Measurements from ENCODE around the gene HOMER2. TPM values are rescaled to one million over a fixed set of nuclear protein-coding genes. Genes with fewer than 3 reads are reported as not detected.
A peak's percentile ranks its signal among the peaks of the same experiment; 100 is the strongest.

HOMER2 gene
- total and polyA plus RNA-seq, 9 of the 15 experiments (the other 6 are each of a cell fraction or from before 2014, with no cell fraction given): 0.13 to 0.47 (median 0.29) TPM; not detected in 1

DNA sequence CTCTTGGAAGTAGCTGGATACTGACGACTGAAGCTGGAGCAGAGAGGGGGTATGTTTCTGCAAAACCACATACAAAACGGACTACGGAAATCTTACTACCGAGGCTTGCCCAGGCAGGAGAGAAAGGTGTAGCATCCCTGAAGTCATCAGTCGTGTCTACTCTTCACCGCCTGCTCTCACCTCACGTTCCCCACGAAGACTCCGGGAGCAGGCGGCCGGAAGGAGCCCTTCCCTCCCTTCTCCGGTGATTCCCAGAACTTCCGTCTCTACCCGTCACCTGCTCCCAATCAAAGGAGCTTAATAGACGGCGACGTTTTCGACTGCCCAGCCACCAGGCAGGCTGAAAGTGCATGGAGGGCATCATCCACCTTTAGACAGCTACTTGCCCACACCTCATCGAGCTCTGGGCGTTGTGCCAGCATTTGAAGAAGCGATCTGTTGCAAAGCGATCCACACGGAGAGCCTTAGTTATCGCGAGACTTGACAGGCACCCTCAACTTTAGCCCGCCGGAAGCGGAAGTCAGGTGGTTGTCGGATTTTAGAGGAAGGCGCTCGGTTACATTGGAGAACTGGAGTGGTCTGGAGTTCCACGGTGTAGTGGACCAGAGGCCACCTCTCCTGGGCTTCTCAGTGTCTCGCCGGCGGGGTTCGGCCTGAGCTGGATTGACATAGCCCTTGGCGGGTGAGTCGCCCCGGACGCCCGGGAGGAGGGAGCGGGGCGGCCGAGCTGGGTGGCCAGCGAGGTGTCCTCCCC is 33.3 kb upstream of the HOMER2 start, which contains the start of gene RAMAC (continued):
- TF ChIP-seq TBP (optimal IDR thresholded peaks at IDR 0.05; ENCODE audit: low read depth, low read length) (no peak), MTA2 (IDR thresholded peaks at IDR 0.05; ENCODE audit: low read depth) (no peak), NFIX (CRISPR knock-in tag; IDR thresholded peaks at IDR 0.05; ENCODE audit: low read depth) (no peak; the same call in 1 of the 2 replicates), PTTG1 (tag; IDR thresholded peaks at IDR 0.05; ENCODE audit: low read depth) (no peak), FOXK2 (conservative IDR thresholded peaks at IDR 0.05 in 1 of 2, IDR thresholded peaks at IDR 0.05 in 1 of 2; ENCODE audit: low read depth in 2 of 2) (peak in 1 of 2 experiments; percentile 26; a peak in 1 of 4 replicates), ELF4 (CRISPR knock-in tag; IDR thresholded peaks at IDR 0.05) (no peak), JUND (IDR thresholded peaks at IDR 0.05; ENCODE audit: borderline replicate concordance, low read depth, low read length) (no peak), JUND (tag; IDR thresholded peaks at IDR 0.05; ENCODE audit: borderline replicate concordance, low read depth, low read length) (no peak; the same call in 1 of the 3 replicates), CEBPG (CRISPR knock-in tag; IDR thresholded peaks at IDR 0.05) (peak; percentile 7; the same call in 1 of the 2 replicates), CEBPG (tag; conservative IDR thresholded peaks at IDR 0.05 in 1 of 2, IDR thresholded peaks at IDR 0.05 in 1 of 2) (no peak), NR2F6 (CRISPR knock-in tag; IDR thresholded peaks at IDR 0.05) (no peak), EP400 (IDR thresholded peaks at IDR 0.05) (peak; percentile 70), PHTF2 (CRISPR knock-in tag; IDR thresholded peaks at IDR 0.05) (no peak), NCOA4 (IDR thresholded peaks at IDR 0.05; ENCODE audit: partially characterized antibody) (no peak), KDM4B (IDR thresholded peaks at IDR 0.05; ENCODE audit: borderline replicate concordance in 2 of 2, low read depth in 1 of 2) (no peak), SRSF7 (optimal IDR thresholded peaks at IDR 0.05; ENCODE audit: low read depth, low read length) (no peak)
- TF ChIP-seq, protein P1, sequence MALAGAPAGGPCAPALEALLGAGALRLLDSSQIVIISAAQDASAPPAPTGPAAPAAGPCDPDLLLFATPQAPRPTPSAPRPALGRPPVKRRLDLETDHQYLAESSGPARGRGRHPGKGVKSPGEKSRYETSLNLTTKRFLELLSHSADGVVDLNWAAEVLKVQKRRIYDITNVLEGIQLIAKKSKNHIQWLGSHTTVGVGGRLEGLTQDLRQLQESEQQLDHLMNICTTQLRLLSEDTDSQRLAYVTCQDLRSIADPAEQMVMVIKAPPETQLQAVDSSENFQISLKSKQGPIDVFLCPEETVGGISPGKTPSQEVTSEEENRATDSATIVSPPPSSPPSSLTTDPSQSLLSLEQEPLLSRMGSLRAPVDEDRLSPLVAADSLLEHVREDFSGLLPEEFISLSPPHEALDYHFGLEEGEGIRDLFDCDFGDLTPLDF (CRISPR knock-in tag; IDR thresholded peaks at IDR 0.05): no peak
- TF ChIP-seq, protein P2, sequence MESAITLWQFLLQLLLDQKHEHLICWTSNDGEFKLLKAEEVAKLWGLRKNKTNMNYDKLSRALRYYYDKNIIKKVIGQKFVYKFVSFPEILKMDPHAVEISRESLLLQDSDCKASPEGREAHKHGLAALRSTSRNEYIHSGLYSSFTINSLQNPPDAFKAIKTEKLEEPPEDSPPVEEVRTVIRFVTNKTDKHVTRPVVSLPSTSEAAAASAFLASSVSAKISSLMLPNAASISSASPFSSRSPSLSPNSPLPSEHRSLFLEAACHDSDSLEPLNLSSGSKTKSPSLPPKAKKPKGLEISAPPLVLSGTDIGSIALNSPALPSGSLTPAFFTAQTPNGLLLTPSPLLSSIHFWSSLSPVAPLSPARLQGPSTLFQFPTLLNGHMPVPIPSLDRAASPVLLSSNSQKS (CRISPR knock-in tag; IDR thresholded peaks at IDR 0.05): no peak
- TF ChIP-seq, protein P3, sequence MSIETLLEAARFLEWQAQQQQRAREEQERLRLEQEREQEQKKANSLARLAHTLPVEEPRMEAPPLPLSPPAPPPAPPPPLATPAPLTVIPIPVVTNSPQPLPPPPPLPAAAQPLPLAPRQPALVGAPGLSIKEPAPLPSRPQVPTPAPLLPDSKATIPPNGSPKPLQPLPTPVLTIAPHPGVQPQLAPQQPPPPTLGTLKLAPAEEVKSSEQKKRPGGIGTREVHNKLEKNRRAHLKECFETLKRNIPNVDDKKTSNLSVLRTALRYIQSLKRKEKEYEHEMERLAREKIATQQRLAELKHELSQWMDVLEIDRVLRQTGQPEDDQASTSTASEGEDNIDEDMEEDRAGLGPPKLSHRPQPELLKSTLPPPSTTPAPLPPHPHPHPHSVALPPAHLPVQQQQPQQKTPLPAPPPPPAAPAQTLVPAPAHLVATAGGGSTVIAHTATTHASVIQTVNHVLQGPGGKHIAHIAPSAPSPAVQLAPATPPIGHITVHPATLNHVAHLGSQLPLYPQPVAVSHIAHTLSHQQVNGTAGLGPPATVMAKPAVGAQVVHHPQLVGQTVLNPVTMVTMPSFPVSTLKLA (conservative IDR thresholded peaks at IDR 0.05): peak in 1 of 2 experiments; percentile 60; a peak in 1 of 4 replicates
- TF ChIP-seq, protein P4, sequence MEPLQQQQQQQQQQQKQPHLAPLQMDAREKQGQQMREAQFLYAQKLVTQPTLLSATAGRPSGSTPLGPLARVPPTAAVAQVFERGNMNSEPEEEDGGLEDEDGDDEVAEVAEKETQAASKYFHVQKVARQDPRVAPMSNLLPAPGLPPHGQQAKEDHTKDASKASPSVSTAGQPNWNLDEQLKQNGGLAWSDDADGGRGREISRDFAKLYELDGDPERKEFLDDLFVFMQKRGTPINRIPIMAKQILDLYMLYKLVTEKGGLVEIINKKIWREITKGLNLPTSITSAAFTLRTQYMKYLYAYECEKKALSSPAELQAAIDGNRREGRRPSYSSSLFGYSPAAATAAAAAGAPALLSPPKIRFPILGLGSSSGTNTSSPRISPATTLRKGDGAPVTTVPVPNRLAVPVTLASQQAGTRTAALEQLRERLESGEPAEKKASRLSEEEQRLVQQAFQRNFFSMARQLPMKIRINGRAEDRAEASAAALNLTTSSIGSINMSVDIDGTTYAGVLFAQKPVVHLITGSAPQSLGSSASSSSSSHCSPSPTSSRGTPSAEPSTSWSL (CRISPR knock-in tag; IDR thresholded peaks at IDR 0.05; ENCODE audit: borderline replicate concordance): no peak
- TF ChIP-seq, protein P5, sequence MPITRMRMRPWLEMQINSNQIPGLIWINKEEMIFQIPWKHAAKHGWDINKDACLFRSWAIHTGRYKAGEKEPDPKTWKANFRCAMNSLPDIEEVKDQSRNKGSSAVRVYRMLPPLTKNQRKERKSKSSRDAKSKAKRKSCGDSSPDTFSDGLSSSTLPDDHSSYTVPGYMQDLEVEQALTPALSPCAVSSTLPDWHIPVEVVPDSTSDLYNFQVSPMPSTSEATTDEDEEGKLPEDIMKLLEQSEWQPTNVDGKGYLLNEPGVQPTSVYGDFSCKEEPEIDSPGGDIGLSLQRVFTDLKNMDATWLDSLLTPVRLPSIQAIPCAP (CRISPR knock-in tag; IDR thresholded peaks at IDR 0.05; ENCODE audit: borderline replicate concordance): no peak

All from K562 (cell line).